SK-N-SH treated with all-trans-retinoic acid at 6 μM for 48 hours (cell line): ENCODE data around the gene ZEB1.

Experiments used
- ATAC-seq: fragments of 200-7000 bp; cut with Tn5 transposase; 3 replicates; pipeline ENCODE4 v1.9.1; 2020; ENCODE audit warnings: mild to moderate bottlenecking, moderate library complexity
- ARNTL ChIP-seq: fragments of 450-650 bp; formaldehyde crosslinking; IDR thresholded peaks from 2 replicates; pipeline ENCODE4 v1.5.0; 2020; ENCODE audit warnings: low read depth, mild to moderate bottlenecking, moderate library complexity, borderline replicate concordance
- BACH2 ChIP-seq: fragments of 250-450 bp; sonication (Bioruptor Pico); IDR thresholded peaks from 2 replicates; pipeline ENCODE4 v1.9.0; 2021; ENCODE audit warnings: mild to moderate bottlenecking, borderline replicate concordance
- ESRRG ChIP-seq: fragments of 250-450 bp; sonication (Bioruptor Pico); IDR thresholded peaks from 2 replicates; pipeline ENCODE4 v1.6.1; 2021; ENCODE audit warnings: mild to moderate bottlenecking
- GLIS3 ChIP-seq: fragments of 250-450 bp; sonication (Bioruptor Pico); IDR thresholded peaks from 2 replicates; pipeline ENCODE4 v1.5.0; 2020; ENCODE audit warnings: mild to moderate bottlenecking, moderate library complexity
- ISL1 ChIP-seq: fragments of 250-450 bp; sonication (Bioruptor Pico); IDR thresholded peaks from 2 replicates; pipeline ENCODE4 v2.1.2; 2022; ENCODE audit warnings: mild to moderate bottlenecking, moderate library complexity
- OSR1 ChIP-seq: fragments of 250-450 bp; sonication (Bioruptor Pico); IDR thresholded peaks from 2 replicates; pipeline ENCODE4 v1.8.0; 2022; ENCODE audit warnings: moderate library complexity, mild to moderate bottlenecking, inconsistent platforms
- PPARA ChIP-seq: fragments of 250-450 bp; sonication (Bioruptor Pico); IDR thresholded peaks from 2 replicates; pipeline ENCODE4 v1.5.0; 2020; ENCODE audit warnings: mild to moderate bottlenecking, borderline replicate concordance
- RARB ChIP-seq: fragments of 250-450 bp; sonication (Bioruptor Pico); IDR thresholded peaks from 2 replicates; pipeline ENCODE4 v1.8.0; 2021; ENCODE audit warnings: mild to moderate bottlenecking, moderate library complexity
- SNAI2 ChIP-seq: fragments of 250-450 bp; sonication (Bioruptor Pico); IDR thresholded peaks from 2 replicates; pipeline ENCODE4 v1.5.0; 2020; ENCODE audit warnings: mild to moderate bottlenecking, moderate library complexity
- TCF4 ChIP-seq: fragments of 250-450 bp; sonication (Bioruptor Pico); IDR thresholded peaks from 2 replicates; pipeline ENCODE4 v1.8.0; 2021; ENCODE audit warnings: mild to moderate bottlenecking, moderate library complexity, borderline replicate concordance
- TOX ChIP-seq: fragments of 250-450 bp; sonication (Bioruptor Pico); IDR thresholded peaks from 2 replicates; pipeline ENCODE4 v1.8.0; 2021; ENCODE audit warnings: mild to moderate bottlenecking, moderate library complexity, borderline replicate concordance
- ZC3H10 ChIP-seq: fragments of 250-450 bp; sonication (Bioruptor Pico); IDR thresholded peaks from 2 replicates; pipeline ENCODE4 v1.5.1; 2021; ENCODE audit warnings: mild to moderate bottlenecking, moderate library complexity
- ZFP3 ChIP-seq: fragments of 250-450 bp; sonication (Bioruptor Pico); IDR thresholded peaks from 2 replicates; pipeline ENCODE4 v1.5.0; 2020; ENCODE audit warnings: mild to moderate bottlenecking, moderate library complexity
- ZFP30 ChIP-seq: fragments of 450-650 bp; formaldehyde crosslinking; IDR thresholded peaks from 2 replicates; pipeline ENCODE4 v1.5.0; 2022; ENCODE audit warnings: mild to moderate bottlenecking, moderate library complexity
- ZNF565 ChIP-seq: fragments of 450-650 bp; formaldehyde crosslinking; conservative IDR thresholded peaks from 2 replicates; pipeline ENCODE4 v1.5.0; 2020; ENCODE audit warnings: low read depth, mild to moderate bottlenecking, moderate library complexity
- ZNF70 ChIP-seq: fragments of 450-650 bp; formaldehyde crosslinking; IDR thresholded peaks from 2 replicates; pipeline ENCODE4 v1.5.0; 2020; ENCODE audit warnings: mild to moderate bottlenecking, moderate library complexity
- ZNF8 ChIP-seq: fragments of 450-650 bp; formaldehyde crosslinking; IDR thresholded peaks from 2 replicates; pipeline ENCODE4 v1.5.0; 2020; ENCODE audit warnings: mild to moderate bottlenecking, moderate library complexity
- TF ChIP-seq, protein P1 (sequence below): fragments of 250-450 bp; sonication (Bioruptor Pico); IDR thresholded peaks from 2 replicates; pipeline ENCODE4 v1.8.0; 2021; ENCODE audit warnings: low read depth, mild to moderate bottlenecking, moderate library complexity, borderline replicate concordance
- TF ChIP-seq, protein P2 (sequence below): fragments of 250-450 bp; sonication (Bioruptor Pico); IDR thresholded peaks from 2 replicates; pipeline ENCODE4 v1.5.0; 2020; ENCODE audit warnings: mild to moderate bottlenecking, moderate library complexity
- TF ChIP-seq, protein P3 (sequence below): fragments of 250-450 bp; sonication (Bioruptor Pico); IDR thresholded peaks from 2 replicates; pipeline ENCODE4 v1.5.1; 2021; ENCODE audit warnings: mild to moderate bottlenecking, moderate library complexity
- TF ChIP-seq, protein P4 (sequence below): fragments of 250-450 bp; sonication (Bioruptor Pico); IDR thresholded peaks from 2 replicates; pipeline ENCODE4 v1.8.0; 2020; ENCODE audit warnings: mild to moderate bottlenecking, moderate library complexity, borderline replicate concordance
- TF ChIP-seq, protein P5 (sequence below): fragments of 250-450 bp; sonication (Bioruptor Pico); IDR thresholded peaks from 2 replicates; pipeline ENCODE4 v1.5.1; 2020; ENCODE audit warnings: low read depth, mild to moderate bottlenecking, moderate library complexity

ZEB1 gene

DNA sequence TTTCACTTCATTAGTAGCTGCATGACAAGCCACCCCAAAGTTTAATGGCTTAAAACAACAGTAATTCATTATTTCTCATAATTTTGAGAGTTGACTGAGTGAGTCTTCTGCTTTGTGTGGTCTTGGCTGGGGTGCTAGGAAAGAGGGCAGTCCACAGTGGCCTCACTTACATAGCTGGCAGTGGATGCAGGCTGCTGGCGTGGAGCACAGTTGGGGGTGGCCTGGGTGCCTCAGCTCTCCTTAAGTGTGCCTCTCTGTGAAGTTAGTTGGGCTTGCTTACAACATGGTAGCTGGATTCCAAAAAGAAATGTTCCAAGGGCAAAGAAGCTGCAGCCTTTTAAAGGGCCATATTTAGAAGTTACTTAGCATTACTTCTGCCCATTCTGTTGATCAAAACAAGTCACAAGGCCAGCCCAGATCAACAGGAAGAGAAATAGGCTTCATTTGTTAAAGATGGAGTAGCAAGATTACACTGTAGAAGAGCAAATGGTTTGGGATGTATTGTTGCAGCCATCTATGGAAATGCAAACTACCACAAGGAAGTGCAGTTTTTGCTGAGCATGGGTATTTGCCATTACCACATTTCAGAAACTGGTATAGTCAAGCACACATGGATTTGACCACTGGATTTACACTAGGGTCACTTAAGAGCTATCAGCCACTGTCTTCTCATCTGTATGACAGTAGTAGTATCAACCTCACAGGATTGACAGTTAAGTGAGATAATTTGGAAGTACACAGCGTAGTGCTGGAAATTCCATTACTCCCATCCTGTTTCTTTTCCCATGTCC is 33.6 kb downstream of the ZEB1 start:
- no peak for TF ChIP-seq RARB
- TF ChIP-seq, protein P1, sequence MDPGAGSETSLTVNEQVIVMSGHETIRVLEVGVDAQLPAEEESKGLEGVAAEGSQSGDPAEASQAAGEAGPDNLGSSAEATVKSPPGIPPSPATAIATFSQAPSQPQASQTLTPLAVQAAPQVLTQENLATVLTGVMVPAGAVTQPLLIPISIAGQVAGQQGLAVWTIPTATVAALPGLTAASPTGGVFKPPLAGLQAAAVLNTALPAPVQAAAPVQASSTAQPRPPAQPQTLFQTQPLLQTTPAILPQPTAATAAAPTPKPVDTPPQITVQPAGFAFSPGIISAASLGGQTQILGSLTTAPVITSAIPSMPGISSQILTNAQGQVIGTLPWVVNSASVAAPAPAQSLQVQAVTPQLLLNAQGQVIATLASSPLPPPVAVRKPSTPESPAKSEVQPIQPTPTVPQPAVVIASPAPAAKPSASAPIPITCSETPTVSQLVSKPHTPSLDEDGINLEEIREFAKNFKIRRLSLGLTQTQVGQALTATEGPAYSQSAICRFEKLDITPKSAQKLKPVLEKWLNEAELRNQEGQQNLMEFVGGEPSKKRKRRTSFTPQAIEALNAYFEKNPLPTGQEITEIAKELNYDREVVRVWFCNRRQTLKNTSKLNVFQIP (CRISPR knock-in tag), result no peak
- no peak for TF ChIP-seq ESRRG (CRISPR knock-in tag)
- TF ChIP-seq OSR1 (CRISPR knock-in tag), result no peak
- no peak for TF ChIP-seq ZNF565 (CRISPR knock-in tag)
- TF ChIP-seq GLIS3, result no peak
- no peak for TF ChIP-seq ZFP30
- no peak for TF ChIP-seq ARNTL
- TF ChIP-seq ZNF8 (CRISPR knock-in tag), result no peak
- TF ChIP-seq, protein P2, sequence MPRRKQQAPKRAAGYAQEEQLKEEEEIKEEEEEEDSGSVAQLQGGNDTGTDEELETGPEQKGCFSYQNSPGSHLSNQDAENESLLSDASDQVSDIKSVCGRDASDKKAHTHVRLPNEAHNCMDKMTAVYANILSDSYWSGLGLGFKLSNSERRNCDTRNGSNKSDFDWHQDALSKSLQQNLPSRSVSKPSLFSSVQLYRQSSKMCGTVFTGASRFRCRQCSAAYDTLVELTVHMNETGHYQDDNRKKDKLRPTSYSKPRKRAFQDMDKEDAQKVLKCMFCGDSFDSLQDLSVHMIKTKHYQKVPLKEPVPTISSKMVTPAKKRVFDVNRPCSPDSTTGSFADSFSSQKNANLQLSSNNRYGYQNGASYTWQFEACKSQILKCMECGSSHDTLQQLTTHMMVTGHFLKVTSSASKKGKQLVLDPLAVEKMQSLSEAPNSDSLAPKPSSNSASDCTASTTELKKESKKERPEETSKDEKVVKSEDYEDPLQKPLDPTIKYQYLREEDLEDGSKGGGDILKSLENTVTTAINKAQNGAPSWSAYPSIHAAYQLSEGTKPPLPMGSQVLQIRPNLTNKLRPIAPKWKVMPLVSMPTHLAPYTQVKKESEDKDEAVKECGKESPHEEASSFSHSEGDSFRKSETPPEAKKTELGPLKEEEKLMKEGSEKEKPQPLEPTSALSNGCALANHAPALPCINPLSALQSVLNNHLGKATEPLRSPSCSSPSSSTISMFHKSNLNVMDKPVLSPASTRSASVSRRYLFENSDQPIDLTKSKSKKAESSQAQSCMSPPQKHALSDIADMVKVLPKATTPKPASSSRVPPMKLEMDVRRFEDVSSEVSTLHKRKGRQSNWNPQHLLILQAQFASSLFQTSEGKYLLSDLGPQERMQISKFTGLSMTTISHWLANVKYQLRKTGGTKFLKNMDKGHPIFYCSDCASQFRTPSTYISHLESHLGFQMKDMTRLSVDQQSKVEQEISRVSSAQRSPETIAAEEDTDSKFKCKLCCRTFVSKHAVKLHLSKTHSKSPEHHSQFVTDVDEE, result no peak
- TF ChIP-seq TCF4 (CRISPR knock-in tag), result no peak
- TF ChIP-seq ZFP3 (CRISPR knock-in tag), result no peak
- no peak for TF ChIP-seq ISL1 (CRISPR knock-in tag)
- TF ChIP-seq TOX, result no peak
- no peak for TF ChIP-seq SNAI2 (CRISPR knock-in tag)
- no peak for TF ChIP-seq BACH2 (CRISPR knock-in tag)
- TF ChIP-seq, protein P3, sequence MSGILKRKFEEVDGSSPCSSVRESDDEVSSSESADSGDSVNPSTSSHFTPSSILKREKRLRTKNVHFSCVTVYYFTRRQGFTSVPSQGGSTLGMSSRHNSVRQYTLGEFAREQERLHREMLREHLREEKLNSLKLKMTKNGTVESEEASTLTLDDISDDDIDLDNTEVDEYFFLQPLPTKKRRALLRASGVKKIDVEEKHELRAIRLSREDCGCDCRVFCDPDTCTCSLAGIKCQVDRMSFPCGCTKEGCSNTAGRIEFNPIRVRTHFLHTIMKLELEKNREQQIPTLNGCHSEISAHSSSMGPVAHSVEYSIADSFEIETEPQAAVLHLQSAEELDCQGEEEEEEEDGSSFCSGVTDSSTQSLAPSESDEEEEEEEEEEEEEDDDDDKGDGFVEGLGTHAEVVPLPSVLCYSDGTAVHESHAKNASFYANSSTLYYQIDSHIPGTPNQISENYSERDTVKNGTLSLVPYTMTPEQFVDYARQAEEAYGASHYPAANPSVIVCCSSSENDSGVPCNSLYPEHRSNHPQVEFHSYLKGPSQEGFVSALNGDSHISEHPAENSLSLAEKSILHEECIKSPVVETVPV (CRISPR knock-in tag), result no peak
- TF ChIP-seq, protein P4, sequence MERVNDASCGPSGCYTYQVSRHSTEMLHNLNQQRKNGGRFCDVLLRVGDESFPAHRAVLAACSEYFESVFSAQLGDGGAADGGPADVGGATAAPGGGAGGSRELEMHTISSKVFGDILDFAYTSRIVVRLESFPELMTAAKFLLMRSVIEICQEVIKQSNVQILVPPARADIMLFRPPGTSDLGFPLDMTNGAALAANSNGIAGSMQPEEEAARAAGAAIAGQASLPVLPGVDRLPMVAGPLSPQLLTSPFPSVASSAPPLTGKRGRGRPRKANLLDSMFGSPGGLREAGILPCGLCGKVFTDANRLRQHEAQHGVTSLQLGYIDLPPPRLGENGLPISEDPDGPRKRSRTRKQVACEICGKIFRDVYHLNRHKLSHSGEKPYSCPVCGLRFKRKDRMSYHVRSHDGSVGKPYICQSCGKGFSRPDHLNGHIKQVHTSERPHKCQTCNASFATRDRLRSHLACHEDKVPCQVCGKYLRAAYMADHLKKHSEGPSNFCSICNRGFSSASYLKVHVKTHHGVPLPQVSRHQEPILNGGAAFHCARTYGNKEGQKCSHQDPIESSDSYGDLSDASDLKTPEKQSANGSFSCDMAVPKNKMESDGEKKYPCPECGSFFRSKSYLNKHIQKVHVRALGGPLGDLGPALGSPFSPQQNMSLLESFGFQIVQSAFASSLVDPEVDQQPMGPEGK (CRISPR knock-in tag), result no peak
- TF ChIP-seq PPARA (CRISPR knock-in tag), result no peak
- TF ChIP-seq ZC3H10 (CRISPR knock-in tag), result no peak
- ATAC-seq, result no peak

DNA sequence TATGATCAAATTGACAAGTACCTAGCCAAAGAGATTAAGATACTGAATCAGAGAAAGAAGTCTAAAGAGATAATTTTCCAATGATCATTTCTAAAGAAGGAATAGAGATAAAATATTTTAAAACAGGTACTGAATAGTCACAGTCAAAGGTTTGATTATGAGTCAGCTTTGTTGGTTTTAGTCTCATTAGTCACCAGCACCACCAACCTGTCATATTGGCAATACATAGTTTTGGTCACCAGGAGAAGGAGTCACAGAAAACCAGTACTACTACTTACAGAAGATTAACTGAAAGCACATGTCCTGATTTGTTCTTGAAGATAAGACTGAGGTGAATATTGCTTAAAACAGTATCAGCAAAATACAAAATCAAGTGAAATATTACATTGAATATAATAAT is 34.6 kb downstream of the ZEB1 start:
- no peak for TF ChIP-seq ZNF565 (CRISPR knock-in tag)
- TF ChIP-seq ARNTL, result no peak
- TF ChIP-seq TOX, result no peak
- no peak for TF ChIP-seq SNAI2 (CRISPR knock-in tag)
- no peak for TF ChIP-seq BACH2 (CRISPR knock-in tag)
- TF ChIP-seq ISL1 (CRISPR knock-in tag), result no peak
- no peak for TF ChIP-seq PPARA (CRISPR knock-in tag)
- TF ChIP-seq, protein P5, sequence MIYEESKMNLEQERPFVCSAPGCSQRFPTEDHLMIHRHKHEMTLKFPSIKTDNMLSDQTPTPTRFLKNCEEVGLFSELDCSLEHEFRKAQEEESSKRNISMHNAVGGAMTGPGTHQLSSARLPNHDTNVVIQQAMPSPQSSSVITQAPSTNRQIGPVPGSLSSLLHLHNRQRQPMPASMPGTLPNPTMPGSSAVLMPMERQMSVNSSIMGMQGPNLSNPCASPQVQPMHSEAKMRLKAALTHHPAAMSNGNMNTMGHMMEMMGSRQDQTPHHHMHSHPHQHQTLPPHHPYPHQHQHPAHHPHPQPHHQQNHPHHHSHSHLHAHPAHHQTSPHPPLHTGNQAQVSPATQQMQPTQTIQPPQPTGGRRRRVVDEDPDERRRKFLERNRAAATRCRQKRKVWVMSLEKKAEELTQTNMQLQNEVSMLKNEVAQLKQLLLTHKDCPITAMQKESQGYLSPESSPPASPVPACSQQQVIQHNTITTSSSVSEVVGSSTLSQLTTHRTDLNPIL (CRISPR knock-in tag), result no peak
- no peak for TF ChIP-seq ZNF8 (CRISPR knock-in tag)
- no peak for TF ChIP-seq ZNF70
- TF ChIP-seq, protein P1 (CRISPR knock-in tag), result no peak
- TF ChIP-seq GLIS3, result no peak
- TF ChIP-seq ESRRG (CRISPR knock-in tag), result no peak
- TF ChIP-seq, protein P2, result no peak
- TF ChIP-seq ZFP30, result no peak
- ATAC-seq, result peak; percentile 65
